PC-3 (cell line): ENCODE data around the gene CELF2. TPM values are rescaled to one million over a fixed set of nuclear protein-coding genes. Genes with fewer than 3 reads are reported as not detected.

ENCODE experiments used
- ATAC-seq: fragments of 200-7000 bp; cut with Tn5 transposase; 2 replicates; pipeline ENCODE4 v1.9.1; 2020; ENCODE audit warnings: mild to moderate bottlenecking, moderate library complexity
- BruUV-seq: library from RNA; stranded (reverse); fragments of 400-500 nt; replicated peaks from 2 replicates; lab custom pipeline; 2021; lab: Mats Ljungman, UMichigan
- CTCF ChIA-PET: fragments of 300-600 bp; sonication (Branson Sonifier 250); formaldehyde crosslinking; loops from one replicate; lab custom pipeline; 2022; ENCODE audit warnings: antibody characterized with exemption; lab: Charles Lee
- POLR2A ChIA-PET: fragments of 300-600 bp; sonication (Branson Sonifier 250); formaldehyde crosslinking; loops from one replicate; lab custom pipeline; 2022; ENCODE audit warnings: antibody characterized with exemption; ENCODE audit not compliant: unreplicated experiment; lab: Charles Lee
- DNase-seq: peaks from one replicate; pipeline ENCODE4 v3.0.0-alpha.2; 2015
- H2AFZ ChIP-seq: fragments of 300-600 bp; sonication (generic); 2 replicates; pipeline ENCODE4 v1.6.0; 2016; ENCODE audit warnings: antibody characterized with exemption, low read length
- H3F3A ChIP-seq: fragments of 300-600 bp; sonication (generic); one replicate; pipeline ENCODE4 v1.6.0; 2017; ENCODE audit warnings: antibody characterized with exemption, low read length, control low read depth, mild to moderate bottlenecking; ENCODE audit not compliant: unreplicated experiment
- H3K27ac ChIP-seq: fragments of 300-600 bp; sonication (generic); 2 replicates; pipeline ENCODE4 v1.5.1; 2016; ENCODE audit warnings: mild to moderate bottlenecking, low read length
- H3K27me3 ChIP-seq: fragments of 300-600 bp; sonication (generic); 2 replicates; pipeline ENCODE4 v1.6.1; 2016; ENCODE audit warnings: low read length, mixed read lengths
- H3K36me3 ChIP-seq: fragments of 300-600 bp; sonication (generic); 2 replicates; pipeline ENCODE4 v1.6.1; 2016; ENCODE audit warnings: low read depth, mixed run types, low read length, mixed read lengths
- H3K4me1 ChIP-seq: fragments of 300-600 bp; sonication (generic); 2 replicates; pipeline ENCODE4 v1.5.1; 2016; ENCODE audit warnings: low read length; ENCODE audit not compliant: insufficient read depth
- H3K4me2 ChIP-seq: fragments of 300-600 bp; sonication (generic); 2 replicates; pipeline ENCODE4 v1.6.0; 2016; ENCODE audit warnings: low read length
- H3K4me3 ChIP-seq: fragments of 300-600 bp; sonication (generic); 2 replicates; pipeline ENCODE4 v1.5.1; 2016; ENCODE audit warnings: mild to moderate bottlenecking, low read length, mixed read lengths
- H3K79me2 ChIP-seq: fragments of 300-600 bp; sonication (generic); 2 replicates; pipeline ENCODE4 v1.6.1; 2017; ENCODE audit warnings: low read length, mixed read lengths
- H3K9ac ChIP-seq: fragments of 300-600 bp; sonication (generic); 2 replicates; pipeline ENCODE4 v1.6.0; 2016; ENCODE audit warnings: mild to moderate bottlenecking, low read length
- H3K9me2 ChIP-seq: fragments of 300-600 bp; sonication (generic); replicated peaks from 2 replicates; pipeline ENCODE4 v1.6.1; 2016; ENCODE audit warnings: mixed run types, low read length, mixed read lengths
- H3K9me3 ChIP-seq: fragments of 300-600 bp; sonication (generic); 2 replicates; pipeline ENCODE4 v1.6.1; 2016; ENCODE audit warnings: low read length, mixed read lengths
- H4K20me1 ChIP-seq: fragments of 300-600 bp; sonication (generic); 2 replicates; pipeline ENCODE4 v1.6.1; 2016; ENCODE audit warnings: low read length, mixed read lengths
- CTCF ChIP-seq: fragments of 300-600 bp; sonication (generic); conservative IDR thresholded peaks from 2 replicates; pipeline ENCODE4 v1.5.1; 2017; ENCODE audit warnings: antibody characterized with exemption, low read depth, mild to moderate bottlenecking, low read length
- EZH2 ChIP-seq: fragments of 300-600 bp; sonication (generic); IDR thresholded peaks from one replicate; pipeline ENCODE4 v1.6.1; 2017; ENCODE audit warnings: antibody characterized with exemption, mild to moderate bottlenecking, low read length; ENCODE audit not compliant: unreplicated experiment
- EZH2phosphoT487 ChIP-seq: fragments of 300-600 bp; sonication (generic); IDR thresholded peaks from 2 replicates; pipeline ENCODE4 v1.6.1; 2018; ENCODE audit warnings: mild to moderate bottlenecking, antibody characterized with exemption, low read length, borderline replicate concordance
- intact Hi-C: fragments of 100-400 bp; cut with micrococcal nuclease; formaldehyde crosslinking; loops from 2 replicates; pipeline ENCODE4 v1.9.0; 2023
- total RNA-seq: library from RNA; depleted of rRNA; stranded (reverse); fragments of >200 nt; gene quantifications from 2 replicates; pipeline ENCODE4 v1.2.3, GENCODE V29; 2014

CELF2 gene
- total RNA-seq, 1 experiment from 2014 or later: not detected

- Histone ChIP-seq H3K27me3 (no peaks in the 10 kb centered on the region), H3K9ac (no peak overlapping the region), H3K36me3 (no peaks in the 10 kb centered on the region), H4K20me1 (no peaks in the 10 kb centered on the region), H2AFZ (no peak overlapping the region), H3K4me1 (no peaks in the 10 kb centered on the region), H3K4me3 (no peak overlapping the region), H3K27ac (no peak overlapping the region), H3K4me2 (no peak overlapping the region), H3K9me2 (no peaks in the 10 kb centered on the region), H3K79me2 (no peaks in the 10 kb centered on the region), H3F3A (no peaks in the 10 kb centered on the region), H3K9me3 (no peaks in the 10 kb centered on the region)
- TF ChIP-seq CTCF (no peak), EZH2 (no peak), EZH2phosphoT487 (no peak)
- ATAC-seq (no peak), DNase-seq (no peak)
- no TSS peak for BruUV-seq
- ChIA-PET CTCF (no interaction called here), POLR2A (no interaction called here)
- intact Hi-C loops: no loop called here
Measured at GRCh38 chr10:11146402-11147171, 128.9 kb downstream of the CELF2 start.

- no peaks in the 10 kb centered on the region for H4K20me1 ChIP-seq
- intact Hi-C loops: no loop called here
- H3K4me2 ChIP-seq: no peak overlapping the region
- H2AFZ ChIP-seq: no peak overlapping the region
- DNase-seq (no peak), ATAC-seq (no peak)
- TF ChIP-seq EZH2phosphoT487: no peak
- no peak for TF ChIP-seq CTCF
- no peak for TF ChIP-seq EZH2
- H3K79me2 ChIP-seq: no peaks in the 10 kb centered on the region
- ChIA-PET CTCF (no interaction called here), POLR2A (no interaction called here)
- no peaks in the 10 kb centered on the region for H3K27me3 ChIP-seq
- H3K4me1 ChIP-seq: no peaks in the 10 kb centered on the region
- BruUV-seq: no TSS peak
- no peaks in the 10 kb centered on the region for H3K9me2 ChIP-seq
- no peaks in the 10 kb centered on the region for H3F3A ChIP-seq
- H3K9ac ChIP-seq: no peak overlapping the region
- no peaks in the 10 kb centered on the region for H3K36me3 ChIP-seq
- H3K27ac ChIP-seq: no peak overlapping the region
- H3K4me3 ChIP-seq: no peak overlapping the region
- H3K9me3 ChIP-seq: no peaks in the 10 kb centered on the region
Measured at GRCh38 chr10:11147722-11148121, 130.1 kb downstream of the CELF2 start.
